ENCODE measurements around the gene TRAPPC2. TPM values are rescaled to one million over a fixed set of nuclear protein-coding genes. Genes with fewer than 3 reads are reported as not detected.
A peak's percentile ranks its signal among the peaks of the same experiment; 100 is the strongest.

The TRAPPC2 gene
- polyA plus RNA-seq, 1 of the 3 experiments (the other 2 are of a cell fraction) = 10.4 TPM

- Histone ChIP-seq H3F3A (replicated peaks; ENCODE audit: insufficient read depth) (peaks cover 10% of the 10 kb centered on the region), H3K27ac (ENCODE audit: low read depth in 2 of 2, low read length in 1 of 2) (peak overlapping the region in 1 of 2 experiments; percentile 16; a peak in 1 of 4 replicates), H3K4me3 (ENCODE audit: low read depth in 2 of 2, low read length in 1 of 2) (no peak overlapping the region), H3K4me1 (ENCODE audit: control insufficient read depth in 1 of 2, insufficient read depth in 2 of 2, low read depth in 1 of 2, low read length in 1 of 2) (no peaks in the 10 kb centered on the region; a peak in 1 of 4 replicates), H4K20me1 (ENCODE audit: insufficient read depth) (no peaks in the 10 kb centered on the region), H3K36me3 (replicated peaks in 1 of 2; ENCODE audit: control insufficient read depth in 1 of 2, insufficient read depth in 2 of 2, low read length in 1 of 2) (peaks cover 0 to 6% of the 10 kb centered on the region in 2 experiments), H2AFZ (ENCODE audit: low read depth) (no peak overlapping the region), H3K9ac (no peak overlapping the region), H3K4me2 (0 out of 2 replicates have a peak overlapping the region, but pooled peaks have one; percentile 18), H3K27me3 (ENCODE audit: insufficient read depth) (no peaks in the 10 kb centered on the region), H3K79me2 (ENCODE audit: insufficient read depth) (no peaks in the 10 kb centered on the region), H3K9me3 (no peaks in the 10 kb centered on the region), H3K9me2 (no peaks in the 10 kb centered on the region)
- DNase-seq = no peak
- TF ChIP-seq TEAD4 (IDR thresholded peaks at IDR 0.05; ENCODE audit: borderline replicate concordance, insufficient read depth) = no peak
- no peak for TF ChIP-seq ELF1 (IDR thresholded peaks at IDR 0.05)
- no peak for TF ChIP-seq REST (IDR thresholded peaks at IDR 0.05; ENCODE audit: low read depth, low read length)
- no peak for TF ChIP-seq RFX5 (IDR thresholded peaks at IDR 0.05; ENCODE audit: low read length)
- no peak for TF ChIP-seq RCOR1 (IDR thresholded peaks at IDR 0.05; ENCODE audit: low read length)
- no peak for TF ChIP-seq TAF1 (IDR thresholded peaks at IDR 0.05; ENCODE audit: borderline replicate concordance, low read depth, low read length)
- 0 out of 2 replicates have a peak, but pooled peaks have one; percentile 22 for TF ChIP-seq NFIC (IDR thresholded peaks at IDR 0.05; ENCODE audit: borderline replicate concordance)
- TF ChIP-seq TCF12 (IDR thresholded peaks at IDR 0.05) = 0 out of 2 replicates have a peak, but pooled peaks have one; percentile 3
- WGBS (ENCODE audit: low lambda C conversion rate) = 79% methylated on average over 3 of the region's 3 CpGs
- ChIA-PET CTCF (no interaction called here), POLR2A (no interaction called here)
These were observed 67.6 kb downstream of the TRAPPC2 start for GRCh38 chrX:13666836-13667235.

- DNase-seq = no peak
- Histone ChIP-seq H3K9me3 (no peaks in the 10 kb centered on the region), H3K9me2 (no peaks in the 10 kb centered on the region), H3K27me3 (ENCODE audit: insufficient read depth) (no peaks in the 10 kb centered on the region), H3K9ac (no peak overlapping the region), H3K79me2 (ENCODE audit: insufficient read depth) (no peaks in the 10 kb centered on the region), H3K4me1 (ENCODE audit: control insufficient read depth in 1 of 2, insufficient read depth in 2 of 2, low read depth in 1 of 2, low read length in 1 of 2) (peaks cover 0 to 2% of the 10 kb centered on the region in 2 experiments; a peak in 2 of 4 replicates), H3K27ac (ENCODE audit: low read depth in 2 of 2, low read length in 1 of 2) (no peak overlapping the region), H3K4me3 (ENCODE audit: low read depth in 2 of 2, low read length in 1 of 2) (no peak overlapping the region), H3K36me3 (replicated peaks in 1 of 2; ENCODE audit: control insufficient read depth in 1 of 2, insufficient read depth in 2 of 2, low read length in 1 of 2) (peaks cover 0 to 6% of the 10 kb centered on the region in 2 experiments), H3K4me2 (no peak overlapping the region), H2AFZ (ENCODE audit: low read depth) (no peak overlapping the region), H4K20me1 (ENCODE audit: insufficient read depth) (no peaks in the 10 kb centered on the region), H3F3A (replicated peaks; ENCODE audit: insufficient read depth) (peaks cover 4% of the 10 kb centered on the region)
- ChIA-PET CTCF (interaction anchor here (2.8 kb wide), 1 partner anchor 368 kb away, joined by 9 read pairs; no protein-coding TSS in a partner anchor), POLR2A (no interaction called here)
- WGBS (ENCODE audit: low lambda C conversion rate) = 81% methylated on average over 3 of the region's 3 CpGs
- TF ChIP-seq MAX (IDR thresholded peaks at IDR 0.05; ENCODE audit: low read depth) = no peak
- TF ChIP-seq EP300 (IDR thresholded peaks at IDR 0.05; ENCODE audit: borderline replicate concordance in 1 of 2, low read depth in 1 of 2, low read length in 1 of 2) = no peak
- TF ChIP-seq ZBTB33 (IDR thresholded peaks at IDR 0.05; ENCODE audit: borderline replicate concordance, low read depth) = no peak
- TF ChIP-seq TAF1 (IDR thresholded peaks at IDR 0.05; ENCODE audit: borderline replicate concordance, low read depth, low read length) = no peak
- TF ChIP-seq EZH2phosphoT487 (IDR thresholded peaks at IDR 0.05; ENCODE audit: borderline replicate concordance, low read depth) = no peak
- no peak for TF ChIP-seq IRF3 (IDR thresholded peaks at IDR 0.05; ENCODE audit: low read depth, low read length)
- TF ChIP-seq RFX5 (IDR thresholded peaks at IDR 0.05; ENCODE audit: low read length) = no peak
- no peak for TF ChIP-seq MXI1 (IDR thresholded peaks at IDR 0.05; ENCODE audit: low read depth, low read length)
- TF ChIP-seq PBX3 (IDR thresholded peaks at IDR 0.05) = no peak
- TF ChIP-seq YY1 (IDR thresholded peaks at IDR 0.05; ENCODE audit: low read depth) = no peak
- TF ChIP-seq ELF1 (IDR thresholded peaks at IDR 0.05) = no peak
- TF ChIP-seq FOSL2 (IDR thresholded peaks at IDR 0.05; ENCODE audit: borderline replicate concordance, low read depth) = no peak
- TF ChIP-seq CHD2 (IDR thresholded peaks at IDR 0.05; ENCODE audit: low read length, partially characterized antibody) = no peak
- no peak for TF ChIP-seq JUND (IDR thresholded peaks at IDR 0.05)
- TF ChIP-seq FOXM1 (IDR thresholded peaks at IDR 0.05; ENCODE audit: low read depth) = no peak
These were observed 70.4 kb downstream of the TRAPPC2 start for GRCh38 chrX:13664020-13664419.
